Left colon (tissue), 2 donors: ENCODE data around the gene IFNLR1. TPM values are rescaled to one million over a fixed set of nuclear protein-coding genes. Genes with fewer than 3 reads are reported as not detected.

Experiments used
- ATAC-seq: fragments of 200-7000 bp; cut with Tn5 transposase; one replicate; pipeline ENCODE4 v1.9.1; 2020; ENCODE audit warnings: mild to moderate bottlenecking, moderate library complexity
- DNase-seq, 2 donors: peaks; one replicate each; pipeline ENCODE4 v3.0.0-alpha.2; 2020
- intact Hi-C, 2 donors: fragments of 100-400 bp; cut with DNase I in 1 of 2; cut with micrococcal nuclease in 1 of 2; formaldehyde crosslinking; loops; one replicate each; pipeline versions ENCODE4 v1.11.2 to v1.14.0; 2022; cut with DNase I, micrococcal nuclease
- total RNA-seq, 2 donors: library from RNA; stranded (reverse); fragmentation: NEBNext Ultra II Directional; extraction: Animal tissue kit (Norgen Biotek cat#: 25700); gene quantifications; one replicate each; pipeline ENCODE4 v1.2.1, GENCODE V29; 2021
- donor health status: DM: no; HTN: no; CAD: no.
- donor health status: DM: yes; HTN: yes; CAD: no.

The IFNLR1 gene
- total RNA-seq, 2 donors from 2014 or later = 11.3 to 23.2 TPM

DNA sequence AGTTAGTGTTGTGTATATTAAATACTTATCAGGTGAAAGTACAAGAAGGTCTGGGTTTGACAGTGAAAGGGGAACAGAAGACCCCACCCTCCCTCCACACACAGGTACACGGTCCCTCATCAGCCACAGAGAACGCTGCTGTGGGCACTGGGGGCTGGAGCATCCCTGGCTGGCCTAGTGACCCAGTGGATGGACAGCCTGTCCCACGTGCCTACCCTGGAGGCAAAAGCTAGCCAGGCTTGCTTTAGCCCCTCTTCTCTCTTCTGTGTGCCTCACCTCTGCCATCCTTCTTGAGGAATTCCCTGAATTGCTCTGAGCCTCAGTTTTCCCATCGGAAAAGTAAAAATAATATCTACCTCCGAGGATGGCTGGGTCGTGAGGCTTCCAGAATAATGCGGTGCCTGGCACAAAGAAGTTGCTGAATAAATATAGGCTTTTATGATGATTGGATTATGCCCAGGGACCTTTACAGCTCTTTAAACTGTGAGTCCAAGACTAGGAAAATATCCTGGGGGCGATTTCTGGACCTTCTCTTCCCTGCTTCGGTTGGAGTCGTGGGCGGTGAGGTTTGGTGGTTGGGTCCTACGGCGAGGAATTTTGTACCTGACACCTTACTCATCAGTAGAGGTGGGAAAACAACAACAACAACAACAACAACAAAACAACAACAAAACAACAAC, 918 bp downstream of the IFNLR1 start:
- DNase-seq = no peak
- intact Hi-C loops = no loop called here

DNA sequence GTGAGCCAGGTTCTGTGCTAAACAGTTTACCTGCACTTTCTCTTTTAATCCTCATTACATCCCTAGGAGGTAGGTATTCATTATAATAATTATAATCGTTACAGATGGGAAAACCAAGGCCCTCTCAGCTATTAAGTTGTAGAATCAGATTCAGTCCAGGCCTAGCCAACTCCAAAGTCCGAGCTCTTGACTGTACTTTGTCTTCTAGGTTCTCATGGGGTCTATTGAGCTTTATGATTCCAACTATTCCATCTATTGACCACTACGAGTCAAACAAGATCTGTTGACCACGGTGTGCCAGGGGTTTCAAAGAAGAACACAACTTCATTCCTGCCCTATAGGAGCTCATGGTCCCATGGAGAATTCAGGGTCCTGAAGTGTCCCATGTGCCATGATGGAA, 2.0 kb downstream of the IFNLR1 start:
- ATAC-seq (no peak), DNase-seq (no peak)
- intact Hi-C loops = no loop called here

More for the DNA sequence above, 918 bp downstream of the IFNLR1 start:
- ATAC-seq = peak; percentile 42

DNA sequence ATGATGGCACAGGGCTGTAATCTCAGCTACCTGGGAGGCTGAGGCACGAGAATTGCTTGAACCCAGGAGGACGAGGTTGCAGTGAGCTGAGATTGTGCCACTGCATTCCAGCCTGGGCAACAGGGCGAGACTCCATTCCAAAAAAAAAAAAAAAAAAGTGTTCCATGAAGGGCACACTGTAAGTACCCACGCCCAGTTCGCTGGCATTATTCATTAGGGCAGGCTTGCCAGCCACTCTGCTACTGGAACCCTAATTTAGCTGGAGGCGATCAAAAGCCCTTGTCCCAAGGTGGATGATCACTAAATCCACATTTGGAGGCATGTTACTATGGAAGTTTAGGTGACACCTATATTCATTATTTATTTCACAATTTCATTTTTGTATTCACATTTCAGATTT, 5.0 kb downstream of the IFNLR1 start:
- no peak for ATAC-seq
- no peak for DNase-seq
- intact Hi-C loops = no loop called here

DNA sequence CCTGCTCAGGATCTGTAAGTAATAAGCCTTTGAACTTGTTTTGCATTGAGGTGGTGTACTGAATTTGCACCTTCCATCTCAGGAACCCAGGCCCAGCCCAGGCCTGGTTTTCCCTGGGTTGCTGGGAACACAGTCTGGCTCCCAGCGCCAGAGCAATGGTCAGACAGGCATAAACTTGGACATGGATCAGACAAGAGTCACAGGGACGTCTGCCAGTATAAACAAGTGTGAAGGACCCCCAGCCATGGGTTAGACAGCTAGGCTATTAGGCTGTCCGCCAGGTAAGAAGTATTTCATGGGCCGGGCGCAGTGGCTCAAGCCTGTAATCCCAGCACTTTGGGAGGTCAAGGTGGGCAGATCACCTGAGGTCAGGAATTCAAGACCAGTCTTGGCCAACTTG, 5.5 kb downstream of the IFNLR1 start:
- intact Hi-C loops = no loop called here
- no peak for DNase-seq
- no peak for ATAC-seq

DNA sequence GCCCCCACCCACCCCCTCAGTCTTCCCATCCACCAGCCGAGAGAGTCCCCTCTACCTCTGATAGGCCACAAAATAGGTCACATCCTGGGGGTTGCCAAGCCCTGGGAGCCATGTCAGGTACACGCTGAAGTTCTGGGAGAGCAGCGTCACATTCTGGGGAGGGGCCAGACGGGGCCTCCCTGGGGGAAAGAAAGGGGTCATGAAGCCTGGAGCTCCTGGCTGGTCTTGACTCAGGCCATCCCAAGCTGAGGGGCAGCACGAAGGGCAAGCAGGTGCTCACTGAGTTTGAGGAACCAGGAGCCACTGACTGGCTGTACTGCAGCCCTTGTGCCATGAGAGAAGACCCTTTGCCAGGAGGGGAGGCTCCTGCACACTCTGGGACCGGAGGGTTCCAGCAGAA, 6.4 kb downstream of the IFNLR1 start:
- DNase-seq = no peak
- intact Hi-C loops = no loop called here
- ATAC-seq = no peak

DNA sequence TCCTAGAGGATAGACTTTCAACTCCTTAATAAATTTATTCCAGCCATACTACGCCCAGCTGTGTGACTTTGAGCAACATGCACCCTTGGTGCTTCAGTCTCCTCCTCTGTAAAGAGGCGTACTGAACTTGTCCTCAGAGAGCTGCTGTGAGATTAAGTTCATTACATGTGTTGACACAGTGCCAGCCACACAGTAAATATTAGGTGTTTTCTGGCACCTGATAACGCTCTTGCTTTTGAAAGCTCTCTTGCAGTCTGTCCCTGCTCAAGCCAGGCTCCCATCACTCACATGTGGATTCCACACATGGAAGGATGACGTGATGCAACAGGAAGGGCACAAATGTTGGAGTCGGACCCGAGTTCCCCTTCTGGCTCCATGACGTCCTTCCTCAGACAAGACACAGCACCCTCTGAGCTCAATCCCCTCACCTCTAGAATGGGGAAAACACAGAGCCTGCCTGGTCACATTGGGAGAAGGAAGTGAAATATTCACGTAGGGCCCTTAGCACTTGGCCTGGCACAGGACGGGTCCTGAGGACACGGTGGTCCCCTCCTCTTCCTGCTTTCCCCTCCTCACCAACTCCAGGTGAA, 7.7 kb downstream of the IFNLR1 start:
- ATAC-seq (no peak), DNase-seq (no peak)
- intact Hi-C loops = no loop called here

DNA sequence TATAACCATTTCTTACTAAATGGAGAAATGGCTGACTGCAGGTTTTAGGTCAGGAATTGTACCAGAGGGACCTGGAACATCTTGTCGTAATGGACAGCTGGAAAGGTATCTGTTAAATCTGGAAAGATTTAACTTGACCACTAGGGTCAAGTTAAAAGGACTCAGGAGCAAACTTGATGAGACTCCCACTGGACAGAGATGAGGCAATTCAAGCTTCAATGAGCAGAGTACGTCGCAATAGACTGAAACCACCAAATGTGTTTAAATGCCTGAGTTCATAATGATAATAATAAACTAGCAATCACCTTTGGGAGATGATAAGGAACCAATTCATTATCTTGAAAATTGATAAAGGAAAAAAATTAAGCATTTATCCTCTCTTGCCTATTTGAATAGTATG, 8.7 kb downstream of the IFNLR1 start:
- ATAC-seq (no peak), DNase-seq (no peak)
- intact Hi-C loops = no loop called here

DNA sequence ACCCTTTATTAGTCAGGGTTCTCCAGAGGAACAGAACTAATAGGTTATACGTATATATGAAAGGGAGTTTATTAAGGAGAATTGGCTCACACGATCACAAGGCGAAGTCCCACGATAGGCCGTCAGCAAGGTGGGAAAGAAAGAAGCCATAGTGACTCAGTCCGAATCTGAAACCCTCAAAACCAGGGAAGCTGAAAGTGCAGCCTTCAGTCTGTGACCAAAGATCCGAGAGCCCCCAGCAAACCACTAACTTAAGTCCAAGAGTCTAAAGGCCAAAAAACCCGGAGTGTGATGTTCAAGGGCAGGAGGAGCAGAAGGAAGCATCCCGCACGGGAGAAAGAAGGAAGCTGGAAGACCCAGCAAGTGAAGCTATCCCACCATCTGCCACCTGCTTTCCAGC, 9.9 kb downstream of the IFNLR1 start:
- ATAC-seq (no peak), DNase-seq (no peak)
- intact Hi-C loops = no loop called here

DNA sequence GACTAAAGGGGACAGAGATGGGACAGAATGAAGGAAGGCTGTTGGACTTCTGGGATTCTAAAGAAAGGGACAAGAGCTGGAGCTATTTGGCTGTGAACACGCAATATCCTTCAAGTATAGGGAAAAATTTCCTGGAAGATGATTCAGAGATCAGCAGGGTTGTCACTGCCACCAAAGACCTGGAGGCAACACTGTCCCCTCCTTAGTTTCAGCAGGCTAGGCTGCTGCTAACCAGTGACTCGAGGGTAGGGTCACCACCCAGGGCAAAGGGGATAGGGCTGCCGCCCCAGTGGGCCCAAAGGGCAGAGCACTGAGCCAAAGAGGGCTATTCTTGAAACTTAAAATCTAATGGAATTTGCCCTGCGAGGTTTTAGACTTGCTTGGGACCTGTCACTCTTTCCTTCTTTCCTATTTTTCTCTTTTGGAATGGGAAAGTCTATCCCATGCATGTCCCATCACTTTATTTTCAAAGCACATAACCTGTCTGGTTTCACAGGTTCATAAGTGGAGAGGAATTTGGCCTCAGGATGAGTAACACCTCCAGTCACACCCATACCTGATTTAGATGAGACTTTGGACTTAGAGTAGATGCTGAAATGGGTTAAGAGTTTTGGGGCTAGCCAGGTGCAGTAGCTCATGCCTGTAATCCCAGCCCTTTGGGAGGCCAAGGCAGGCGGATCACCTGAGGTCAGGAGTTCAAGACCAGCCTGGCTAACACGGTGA, 11.9 kb downstream of the IFNLR1 start:
- ATAC-seq (peak; percentile 92), DNase-seq (no peak)
- intact Hi-C loops = no loop called here

DNA sequence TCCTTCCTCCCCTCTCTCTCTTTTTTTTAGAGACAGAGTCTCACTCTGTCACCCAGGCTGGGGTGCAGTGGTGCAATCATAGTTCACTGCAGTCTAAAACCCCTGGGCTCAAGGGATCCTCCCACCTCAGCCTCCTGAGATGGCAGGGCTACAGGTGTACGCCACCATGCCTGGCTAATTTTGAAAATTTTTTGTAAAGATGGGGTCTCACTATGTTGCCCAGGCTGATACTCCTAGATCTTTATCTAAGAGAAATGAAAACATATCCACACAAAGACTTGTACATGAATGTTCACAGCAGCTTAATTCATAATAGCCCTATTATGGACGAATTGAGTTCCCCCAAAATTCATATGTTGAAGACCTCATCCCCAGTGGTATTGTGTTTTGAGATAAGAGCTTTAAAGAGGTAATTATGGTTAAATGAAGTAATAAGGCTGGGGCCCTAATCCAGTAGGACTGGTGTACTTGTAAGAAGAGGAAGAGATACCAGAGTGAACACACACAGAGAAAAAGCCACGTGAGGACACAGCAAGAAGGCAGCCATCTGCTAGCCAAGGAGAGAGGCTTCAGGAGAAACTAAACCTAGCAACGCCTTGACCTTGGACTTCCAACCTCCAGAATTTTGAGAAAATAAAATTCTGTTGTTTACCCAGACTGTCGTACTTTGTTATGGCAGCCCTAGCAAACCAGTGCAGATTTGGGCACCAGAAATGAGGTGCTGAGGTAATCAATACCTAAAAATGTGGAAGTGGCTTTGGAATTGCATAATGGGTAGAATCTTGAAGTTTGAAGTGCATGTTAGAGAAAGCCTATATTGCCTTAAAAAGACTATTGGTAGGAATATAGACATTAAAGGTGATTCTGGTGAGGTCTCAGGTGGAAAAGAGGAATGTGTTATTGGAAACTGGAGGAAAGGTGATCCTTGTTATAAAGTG, 13.2 kb downstream of the IFNLR1 start:
- intact Hi-C loops = no loop called here
- no peak for ATAC-seq
- no peak for DNase-seq

DNA sequence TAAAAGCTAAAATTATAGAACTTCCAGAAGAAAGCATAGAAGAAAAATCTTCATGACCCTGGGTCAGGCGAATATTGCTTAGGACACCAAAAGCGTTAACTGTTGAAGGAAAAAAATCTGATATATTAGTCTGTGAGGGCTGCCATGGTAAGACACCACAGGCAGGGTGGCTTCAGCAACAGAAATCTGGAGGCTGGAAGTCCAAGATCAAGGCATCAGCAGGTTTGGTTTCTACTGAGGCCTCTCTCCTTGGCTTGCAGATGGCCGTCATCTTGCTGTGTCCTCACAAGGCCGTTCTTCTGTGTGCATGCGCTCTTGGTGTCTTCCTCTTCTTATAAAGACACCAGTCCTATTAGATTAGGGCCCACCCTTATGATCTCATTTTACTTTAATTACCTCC, 14.5 kb downstream of the IFNLR1 start:
- intact Hi-C loops = no loop called here
- ATAC-seq (no peak), DNase-seq (no peak)

DNA sequence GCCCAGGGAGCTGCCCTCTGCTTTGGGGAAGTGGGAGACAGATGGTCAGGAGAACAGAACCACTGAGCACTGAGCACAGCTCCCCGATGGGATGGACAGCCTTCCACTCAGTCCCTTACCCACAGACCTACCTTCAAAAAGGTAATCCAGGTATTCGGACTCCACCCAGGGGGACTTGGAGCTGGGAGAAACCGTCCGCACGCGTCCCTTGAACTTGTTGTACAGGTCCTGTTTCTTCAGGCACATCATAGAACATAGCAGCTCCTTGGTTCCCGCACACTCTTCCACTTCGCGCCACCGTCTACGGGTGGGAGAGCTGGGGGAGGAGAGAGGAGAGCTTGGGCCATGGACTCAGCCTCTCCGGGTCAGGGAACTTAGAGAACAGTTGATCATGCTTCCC, 17.8 kb downstream of the IFNLR1 start:
- DNase-seq = no peak
- ATAC-seq = no peak
- intact Hi-C loops = no loop called here

DNA sequence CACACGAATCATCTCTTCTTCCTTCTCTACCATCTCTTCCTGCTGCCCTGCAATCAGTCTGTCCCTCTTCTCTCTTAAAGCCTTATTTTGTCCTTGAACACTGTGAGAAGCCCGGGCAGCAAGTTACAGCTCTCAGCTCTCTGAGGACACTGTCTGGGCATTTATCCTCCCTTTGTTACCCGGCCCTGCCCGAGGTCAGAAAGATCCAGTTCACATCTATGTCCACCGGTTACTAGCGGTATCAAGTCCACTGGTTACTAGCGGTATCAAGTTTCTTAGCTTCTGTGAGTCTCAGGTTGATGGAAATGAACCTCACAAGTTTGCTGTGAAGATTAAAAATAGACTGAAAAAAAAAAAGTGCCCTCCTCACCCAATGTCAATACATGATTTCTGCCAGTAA, 18.8 kb downstream of the IFNLR1 start:
- intact Hi-C loops = no loop called here
- no peak for ATAC-seq
- no peak for DNase-seq

DNA sequence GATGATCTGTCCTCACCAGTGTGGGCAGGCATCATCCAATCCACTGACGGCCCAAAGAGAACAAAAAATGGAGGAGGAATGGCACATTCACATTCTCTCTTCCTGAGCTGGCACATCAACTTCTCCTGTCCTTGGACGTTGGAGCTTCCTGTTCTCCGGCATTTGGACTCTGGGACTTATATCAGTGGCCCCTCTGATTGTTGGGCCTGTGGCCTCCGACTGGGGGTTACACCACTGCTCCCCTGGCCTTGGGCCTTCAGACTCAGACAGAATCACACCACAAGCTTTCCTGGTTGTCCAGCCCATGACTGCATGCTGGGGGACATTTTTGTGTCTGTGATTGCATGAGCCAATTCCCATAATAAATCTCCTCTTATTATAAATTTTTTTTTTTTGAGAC, 20.1 kb downstream of the IFNLR1 start:
- DNase-seq (no peak), ATAC-seq (no peak)
- intact Hi-C loops = no loop called here

DNA sequence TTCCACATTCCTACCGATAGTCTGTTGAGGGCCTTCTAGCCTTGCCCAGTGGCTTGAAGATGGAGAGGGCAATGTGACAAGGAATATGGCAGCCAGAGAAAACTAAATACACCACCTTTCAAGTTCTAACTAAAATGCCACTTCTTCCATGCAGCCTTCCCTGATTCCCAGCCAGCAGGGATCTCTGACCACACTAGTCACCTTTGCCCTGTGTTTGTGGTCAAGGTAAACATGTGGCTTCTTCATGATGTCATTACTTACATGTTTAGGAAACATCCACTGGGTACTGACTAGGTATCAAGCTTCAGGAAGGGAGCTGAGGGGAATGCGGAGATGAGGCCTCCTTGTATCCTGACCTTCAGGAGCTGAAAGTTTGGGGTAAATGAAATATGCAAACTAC, 21.6 kb downstream of the IFNLR1 start:
- intact Hi-C loops = no loop called here
- DNase-seq = no peak
- no peak for ATAC-seq

DNA sequence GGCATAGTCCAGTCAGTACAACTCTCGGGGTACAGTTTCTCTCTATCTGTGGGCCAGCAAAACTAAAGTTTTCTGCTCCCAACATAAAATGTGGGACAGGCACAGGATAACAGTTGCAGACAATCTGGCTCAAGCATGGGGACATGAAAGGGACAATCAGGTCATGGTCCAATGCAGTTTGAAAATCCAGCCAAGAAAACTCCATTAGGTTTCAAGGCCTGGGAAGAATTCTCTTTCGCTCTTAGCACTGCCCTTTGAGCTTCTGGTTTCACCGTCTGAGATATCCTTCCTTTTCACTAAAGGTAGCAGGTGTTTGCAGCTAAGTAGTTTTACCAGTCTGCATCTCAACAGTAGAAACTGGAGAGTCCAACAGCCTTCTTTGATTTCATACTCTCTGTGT, 23.1 kb downstream of the IFNLR1 start:
- DNase-seq (no peak), ATAC-seq (no peak)
- intact Hi-C loops = no loop called here

DNA sequence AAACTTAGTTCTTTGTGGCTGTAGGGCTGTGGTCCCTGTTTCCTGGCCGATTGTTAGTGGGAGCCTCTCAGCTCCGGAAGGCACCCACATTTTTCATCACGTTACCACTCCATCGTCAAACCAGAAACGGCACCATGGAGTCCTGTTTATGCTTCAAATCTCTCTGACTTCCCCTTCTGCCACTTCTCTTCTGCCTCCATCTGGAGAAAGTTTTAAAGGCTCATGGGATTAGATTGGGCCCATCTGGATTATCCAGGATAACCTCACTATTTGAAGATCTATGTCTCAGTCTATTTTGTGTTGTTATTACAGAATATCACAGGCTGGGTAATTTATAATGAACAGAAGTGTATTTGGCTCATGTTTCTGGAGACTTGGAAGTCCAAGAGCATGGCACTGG, 24.9 kb downstream of the IFNLR1 start:
- DNase-seq (no peak), ATAC-seq (no peak)
- intact Hi-C loops = no loop called here

DNA sequence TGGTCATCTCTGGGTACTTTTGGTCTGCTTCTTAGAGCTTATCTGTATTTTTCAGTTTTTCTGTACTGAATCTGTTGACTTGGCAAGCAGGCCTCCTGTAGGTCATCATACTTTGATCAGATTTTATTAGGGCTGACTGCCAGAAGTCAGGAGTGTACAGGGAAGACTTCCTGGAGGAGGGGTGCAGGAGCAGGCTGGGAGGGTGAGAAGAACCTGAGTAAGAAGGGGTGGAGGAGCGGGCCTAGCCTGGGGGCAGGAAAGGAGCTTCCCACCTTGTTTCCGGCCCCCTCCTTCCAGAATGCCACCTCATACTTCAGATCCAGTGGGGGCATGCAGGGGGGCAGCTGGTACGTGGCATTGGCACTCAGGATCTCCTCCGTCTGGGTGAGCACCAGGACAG, 25.8 kb downstream of the IFNLR1 start:
- intact Hi-C loops = no loop called here
- DNase-seq = peak; percentile 33 to 74
- peak; percentile 96 for ATAC-seq

DNA sequence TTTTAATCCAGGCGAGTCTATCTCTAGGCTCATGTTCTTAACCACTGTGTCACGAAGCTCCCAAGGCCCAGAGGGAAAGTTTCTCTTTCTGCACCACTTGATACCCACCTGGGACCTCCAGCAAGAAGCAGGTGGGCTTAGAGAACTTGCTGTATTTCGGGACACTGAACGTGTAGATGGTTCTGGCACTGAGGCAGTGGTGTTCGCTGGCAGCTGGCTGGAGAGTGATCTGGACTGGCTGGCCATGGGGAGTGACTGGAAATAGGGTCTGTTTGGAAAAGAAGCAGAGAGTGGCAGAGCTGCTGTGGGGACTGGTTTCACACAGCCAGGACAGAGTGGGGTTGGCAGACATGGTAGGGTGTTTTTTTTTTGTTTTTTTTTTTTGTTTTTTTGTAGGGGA, 27.7 kb downstream of the IFNLR1 start:
- DNase-seq (no peak), ATAC-seq (no peak)
- intact Hi-C loops = no loop called here
